Measurements from ENCODE around the gene ALDH3B2. TPM values are rescaled to one million over a fixed set of nuclear protein-coding genes. Genes with fewer than 3 reads are reported as not detected.

Gene ALDH3B2
- total and polyA plus RNA-seq, 2 donors from 2014 or later = 1.6 to 2.1 TPM

- H3K4me3 ChIP-seq (ENCODE audit: low read length in 3 of 3) = peak overlapping the region in 1 of 3 donors; percentile 59
- H3K27ac ChIP-seq (ENCODE audit: low read depth in 2 of 2, low read length in 2 of 2) = peak overlapping the region in 1 of 2 donors; percentile 32
- peaks cover 0 to 22% (median 6%) of the 10 kb centered on the region in 3 donors for H3K4me1 ChIP-seq (ENCODE audit: control insufficient read depth in 2 of 3, insufficient read depth in 2 of 3, low read depth in 1 of 3, low read length in 3 of 3)
- peaks cover 0 to 3% (median 0%) of the 10 kb centered on the region in 3 donors for H3K36me3 ChIP-seq (ENCODE audit: control insufficient read depth in 2 of 3, insufficient read depth in 3 of 3, low read length in 3 of 3)
- H3K27me3 ChIP-seq (ENCODE audit: control insufficient read depth, insufficient read depth, low read length) = no peaks in the 10 kb centered on the region
- no peak for TF ChIP-seq CTCF (IDR thresholded peaks at IDR 0.05; ENCODE audit: borderline replicate concordance, extremely low read depth, insufficient read depth)
- DNase-seq = peak in 2 of 5 donors; percentile 38 to 69
- intact Hi-C loops (cut with DNase I) = no loop called here
- no peak for FAIRE-seq
- H3K9me3 ChIP-seq (ENCODE audit: control insufficient read depth in 2 of 3, insufficient read depth in 1 of 3, low read length in 3 of 3) = no peaks in the 10 kb centered on the region
- no peak overlapping the region for H3K9ac ChIP-seq (ENCODE audit: low read length in 3 of 3)
Measured at GRCh38 chr11:67646535-67647336, 27.7 kb downstream of the ALDH3B2 start.

GRCh38 chr11:67645521-67646461 lies 28.6 kb downstream of the ALDH3B2 start:
- Histone ChIP-seq H3K27me3 (ENCODE audit: control insufficient read depth, insufficient read depth, low read length) (no peaks in the 10 kb centered on the region), H3K4me1 (ENCODE audit: control insufficient read depth in 2 of 3, insufficient read depth in 2 of 3, low read depth in 1 of 3, low read length in 3 of 3) (peaks cover 0 to 22% (median 6%) of the 10 kb centered on the region in 3 donors), H3K27ac (ENCODE audit: low read depth in 2 of 2, low read length in 2 of 2) (peak overlapping the region in 1 of 2 donors; percentile 32), H3K9me3 (ENCODE audit: control insufficient read depth in 2 of 3, insufficient read depth in 1 of 3, low read length in 3 of 3) (no peaks in the 10 kb centered on the region), H3K36me3 (ENCODE audit: control insufficient read depth in 2 of 3, insufficient read depth in 3 of 3, low read length in 3 of 3) (peaks cover 0 to 3% (median 0%) of the 10 kb centered on the region in 3 donors), H3K9ac (ENCODE audit: low read length in 3 of 3) (no peak overlapping the region), H3K4me3 (ENCODE audit: low read length in 3 of 3) (peak overlapping the region in 1 of 3 donors; percentile 59)
- no peak for TF ChIP-seq CTCF (IDR thresholded peaks at IDR 0.05; ENCODE audit: borderline replicate concordance, extremely low read depth, insufficient read depth)
- DNase-seq = peak in 1 of 5 donors; percentile 46
- no peak for FAIRE-seq
- intact Hi-C loops (cut with DNase I) = no loop called here

GRCh38 chr11:67644472-67645418 lies 29.7 kb downstream of the ALDH3B2 start:
- FAIRE-seq (no peak), DNase-seq (peak in 2 of 5 donors; percentile 40 to 59)
- H3K27ac ChIP-seq (ENCODE audit: low read depth in 2 of 2, low read length in 2 of 2) = no peak overlapping the region
- no peak overlapping the region for H3K4me3 ChIP-seq (ENCODE audit: low read length in 3 of 3)
- peaks cover 0 to 3% (median 0%) of the 10 kb centered on the region in 3 donors for H3K36me3 ChIP-seq (ENCODE audit: control insufficient read depth in 2 of 3, insufficient read depth in 3 of 3, low read length in 3 of 3)
- H3K4me1 ChIP-seq (ENCODE audit: control insufficient read depth in 2 of 3, insufficient read depth in 2 of 3, low read depth in 1 of 3, low read length in 3 of 3) = peaks cover 0 to 18% (median 6%) of the 10 kb centered on the region in 3 donors
- TF ChIP-seq CTCF (IDR thresholded peaks at IDR 0.05; ENCODE audit: borderline replicate concordance, extremely low read depth, insufficient read depth) = no peak
- no peak overlapping the region for H3K9ac ChIP-seq (ENCODE audit: low read length in 3 of 3)
- no peaks in the 10 kb centered on the region for H3K27me3 ChIP-seq (ENCODE audit: control insufficient read depth, insufficient read depth, low read length)
- intact Hi-C loops (cut with DNase I) = no loop called here
- no peaks in the 10 kb centered on the region for H3K9me3 ChIP-seq (ENCODE audit: control insufficient read depth in 2 of 3, insufficient read depth in 1 of 3, low read length in 3 of 3)

All from kidney (tissue), 14 donors.